Measurements from ENCODE around the gene ST6GALNAC1. TPM values are rescaled to one million over a fixed set of nuclear protein-coding genes. Genes with fewer than 3 reads are reported as not detected.
A peak's percentile ranks its signal among the peaks of the same experiment; 100 is the strongest.

ST6GALNAC1 gene
- polyA plus RNA-seq, 3 donors = not detected

DNA sequence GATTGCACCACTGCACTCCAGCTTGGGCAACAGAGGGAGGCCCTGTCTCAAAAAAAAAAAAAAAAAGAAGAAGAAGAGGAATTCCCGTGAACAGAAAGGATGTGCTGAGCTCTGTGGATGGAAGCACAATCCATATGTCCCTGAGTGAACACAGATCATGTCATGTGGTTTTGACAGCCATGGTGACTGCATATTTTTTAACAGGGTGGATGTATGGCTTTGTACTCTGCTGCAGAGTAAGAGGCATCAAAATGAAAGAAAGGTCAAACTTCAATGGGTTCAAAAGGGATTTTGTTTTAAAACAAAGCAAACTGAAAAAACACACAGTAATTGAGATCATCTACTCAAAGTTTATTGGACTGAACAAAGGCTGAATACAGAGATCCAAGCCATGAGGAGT, 35.7 kb upstream of the ST6GALNAC1 start:
- TF ChIP-seq, protein P1, sequence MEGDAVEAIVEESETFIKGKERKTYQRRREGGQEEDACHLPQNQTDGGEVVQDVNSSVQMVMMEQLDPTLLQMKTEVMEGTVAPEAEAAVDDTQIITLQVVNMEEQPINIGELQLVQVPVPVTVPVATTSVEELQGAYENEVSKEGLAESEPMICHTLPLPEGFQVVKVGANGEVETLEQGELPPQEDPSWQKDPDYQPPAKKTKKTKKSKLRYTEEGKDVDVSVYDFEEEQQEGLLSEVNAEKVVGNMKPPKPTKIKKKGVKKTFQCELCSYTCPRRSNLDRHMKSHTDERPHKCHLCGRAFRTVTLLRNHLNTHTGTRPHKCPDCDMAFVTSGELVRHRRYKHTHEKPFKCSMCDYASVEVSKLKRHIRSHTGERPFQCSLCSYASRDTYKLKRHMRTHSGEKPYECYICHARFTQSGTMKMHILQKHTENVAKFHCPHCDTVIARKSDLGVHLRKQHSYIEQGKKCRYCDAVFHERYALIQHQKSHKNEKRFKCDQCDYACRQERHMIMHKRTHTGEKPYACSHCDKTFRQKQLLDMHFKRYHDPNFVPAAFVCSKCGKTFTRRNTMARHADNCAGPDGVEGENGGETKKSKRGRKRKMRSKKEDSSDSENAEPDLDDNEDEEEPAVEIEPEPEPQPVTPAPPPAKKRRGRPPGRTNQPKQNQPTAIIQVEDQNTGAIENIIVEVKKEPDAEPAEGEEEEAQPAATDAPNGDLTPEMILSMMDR (IDR thresholded peaks at IDR 0.05) = no peak
- Histone ChIP-seq H3K4me3 (replicated peaks in 1 of 3; ENCODE audit: low read depth in 2 of 3, low read length in 3 of 3) (no peak overlapping the region), H3K27me3 (ENCODE audit: control insufficient read depth in 2 of 2, insufficient read depth in 2 of 2, low read length in 2 of 2) (no peaks in the 10 kb centered on the region), H3K4me2 (replicated peaks; ENCODE audit: extremely low read depth, low read length, poor library complexity, severe bottlenecking) (no peak overlapping the region), H3K27ac (ENCODE audit: low read depth in 1 of 2, low read length in 2 of 2) (no peak overlapping the region), H3K4me1 (ENCODE audit: control insufficient read depth in 1 of 2, insufficient read depth in 2 of 2, low read length in 2 of 2) (no peaks in the 10 kb centered on the region), H3K36me3 (replicated peaks in 1 of 2; ENCODE audit: control insufficient read depth in 1 of 2, insufficient read depth in 2 of 2, low read length in 2 of 2) (no peaks in the 10 kb centered on the region), H2AFZ (ENCODE audit: insufficient read depth, low read depth, low read length, poor library complexity, severe bottlenecking) (no peak overlapping the region), H3K79me2 (ENCODE audit: insufficient read depth, low read length) (no peaks in the 10 kb centered on the region), H3K9me3 (replicated peaks in 1 of 2; ENCODE audit: control insufficient read depth in 1 of 2, insufficient read depth in 1 of 2, low read length in 2 of 2) (no peaks in the 10 kb centered on the region), H4K20me1 (ENCODE audit: insufficient read depth, low read length) (no peaks in the 10 kb centered on the region), H3K9ac (ENCODE audit: insufficient read depth, low read length, poor library complexity, severe bottlenecking) (no peak overlapping the region)
- Mint-ChIP-seq H3K9me3 (peaks cover 0 to 2% (median 0%) of the 10 kb centered on the region in 7 donors), H3K27ac (peak overlapping the region in 1 of 7 donors; percentile 6), H3K4me1 (peaks cover 3% of the 10 kb centered on the region), H3K27me3 (ENCODE audit: low read depth in 3 of 3) (peaks cover 0 to 4% (median 0%) of the 10 kb centered on the region in 3 donors), H3K36me3 (no peaks in the 10 kb centered on the region), H3K4me3 (no peak overlapping the region)
- no peak for DNase-seq
- 17% methylated on average over 1 of the region's 1 CpG for WGBS (ENCODE audit: insufficient coverage)
- intact Hi-C loops (cut with micrococcal nuclease) = loop anchor here in 1 of 2 donors (10.0 kb wide), 1 partner anchor 46 kb away; the partner anchor contains the start of genes JMJD6 and METTL23

DNA sequence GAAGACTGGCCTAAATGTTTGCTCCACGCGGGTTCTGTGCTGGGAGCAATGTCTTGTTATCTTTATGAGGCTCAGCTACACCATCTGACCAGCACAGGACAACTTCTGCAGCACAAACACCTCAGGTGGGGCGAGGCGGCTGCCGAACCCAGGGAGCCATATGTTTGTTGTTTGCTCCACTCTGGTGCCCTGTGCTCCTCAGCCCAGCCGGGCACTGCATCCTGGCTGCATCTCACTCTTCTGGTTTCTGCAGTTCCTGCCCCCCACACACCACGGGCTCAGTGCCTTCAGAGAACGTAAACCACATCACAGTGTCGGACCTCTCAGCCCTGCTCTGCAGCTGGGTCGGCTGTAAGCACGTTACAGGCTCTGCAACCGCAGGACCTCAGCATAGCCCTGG, 34.8 kb upstream of the ST6GALNAC1 start:
- no peaks in the 10 kb centered on the region for H3K79me2 ChIP-seq (ENCODE audit: insufficient read depth, low read length)
- no peak overlapping the region for H3K9ac ChIP-seq (ENCODE audit: insufficient read depth, low read length, poor library complexity, severe bottlenecking)
- 84% methylated on average over 12 of the region's 12 CpGs for WGBS (ENCODE audit: insufficient coverage)
- no peak overlapping the region for H2AFZ ChIP-seq (ENCODE audit: insufficient read depth, low read depth, low read length, poor library complexity, severe bottlenecking)
- H3K4me1 Mint-ChIP-seq = peaks cover 3% of the 10 kb centered on the region
- intact Hi-C loops (cut with micrococcal nuclease) = loop anchor here in 1 of 2 donors (10.0 kb wide), 1 partner anchor 46 kb away; the partner anchor contains the start of genes JMJD6 and METTL23
- no peak overlapping the region for H3K4me3 ChIP-seq (replicated peaks in 1 of 3; ENCODE audit: low read depth in 2 of 3, low read length in 3 of 3)
- H3K27me3 Mint-ChIP-seq (ENCODE audit: low read depth in 3 of 3) = peaks cover 0 to 4% (median 0%) of the 10 kb centered on the region in 3 donors
- H3K4me2 ChIP-seq (replicated peaks; ENCODE audit: extremely low read depth, low read length, poor library complexity, severe bottlenecking) = no peak overlapping the region
- no peak overlapping the region for H3K27ac ChIP-seq (ENCODE audit: low read depth in 1 of 2, low read length in 2 of 2)
- H3K4me1 ChIP-seq (ENCODE audit: control insufficient read depth in 1 of 2, insufficient read depth in 2 of 2, low read length in 2 of 2) = no peaks in the 10 kb centered on the region
- H4K20me1 ChIP-seq (ENCODE audit: insufficient read depth, low read length) = no peaks in the 10 kb centered on the region
- no peaks in the 10 kb centered on the region for H3K9me3 ChIP-seq (replicated peaks in 1 of 2; ENCODE audit: control insufficient read depth in 1 of 2, insufficient read depth in 1 of 2, low read length in 2 of 2)
- H3K9me3 Mint-ChIP-seq = peaks cover 0 to 2% (median 0%) of the 10 kb centered on the region in 7 donors
- no peaks in the 10 kb centered on the region for H3K36me3 ChIP-seq (replicated peaks in 1 of 2; ENCODE audit: control insufficient read depth in 1 of 2, insufficient read depth in 2 of 2, low read length in 2 of 2)
- no peaks in the 10 kb centered on the region for H3K36me3 Mint-ChIP-seq
- H3K27ac Mint-ChIP-seq = no peak overlapping the region
- DNase-seq = no peak
- no peak overlapping the region for H3K4me3 Mint-ChIP-seq
- TF ChIP-seq, protein P1 (IDR thresholded peaks at IDR 0.05) = no peak
- H3K27me3 ChIP-seq (ENCODE audit: control insufficient read depth in 2 of 2, insufficient read depth in 2 of 2, low read length in 2 of 2) = no peaks in the 10 kb centered on the region
